Mesodermal cell (in vitro differentiated cells): ENCODE measurements around the gene SCGB3A1.
A peak's percentile ranks its signal among the peaks of the same experiment; 100 is the strongest.

ENCODE experiments used
- H3K27ac ChIP-seq: 2 replicates; pipeline ENCODE4 v1.7.0; 2013; ENCODE audit warnings: mild to moderate bottlenecking, low read depth, low read length, moderate library complexity; ENCODE audit not compliant: severe bottlenecking
- H3K36me3 ChIP-seq: 2 replicates; pipeline ENCODE4 v1.7.1; 2013; ENCODE audit warnings: mild to moderate bottlenecking, low read length, moderate library complexity; ENCODE audit not compliant: control insufficient read depth, insufficient read depth
- H3K4me1 ChIP-seq: one replicate; pipeline ENCODE4 v1.7.1; 2013; ENCODE audit warnings: mild to moderate bottlenecking, low read length; ENCODE audit not compliant: insufficient read depth, control insufficient read depth, poor library complexity, severe bottlenecking
- H3K4me3 ChIP-seq: 2 replicates; pipeline ENCODE4 v1.7.0; 2013; ENCODE audit warnings: low read length, control low read depth, mild to moderate bottlenecking; ENCODE audit not compliant: insufficient read depth, poor library complexity, severe bottlenecking; ENCODE audit errors: extremely low read depth
- H3K9me3 ChIP-seq: 2 replicates; pipeline ENCODE4 v1.7.1; 2013; ENCODE audit warnings: mild to moderate bottlenecking, low read length, moderate library complexity; ENCODE audit not compliant: control insufficient read depth
- WGBS, 2 experiments: methylation state at CpG; one replicate each; pipeline ENCODE4 v1.1.5; 2013; ENCODE audit warnings: missing lambda C conversion rate in 2 of 2; ENCODE audit not compliant: insufficient coverage in 2 of 2; 5-methylcytosine and 5-hydroxymethylcytosine counted together

SCGB3A1 gene

GRCh38 chr5:180624587-180624986 lies 33.3 kb upstream of the SCGB3A1 start:
- H3K4me3 ChIP-seq = no peak overlapping the region
- H3K36me3 ChIP-seq = no peaks in the 10 kb centered on the region
- H3K4me1 ChIP-seq = no peaks in the 10 kb centered on the region
- no peak overlapping the region for H3K27ac ChIP-seq
- H3K9me3 ChIP-seq = no peaks in the 10 kb centered on the region
- WGBS, 2 experiments = 82 to 92% methylated on average over 3 to 4 of the region's 5 CpGs

GRCh38 chr5:180623844-180624243 lies 32.5 kb upstream of the SCGB3A1 start:
- 93 to 97% methylated on average over 11 of the region's 15 CpGs for WGBS, 2 experiments
- Histone ChIP-seq H3K4me3 (no peak overlapping the region), H3K4me1 (no peaks in the 10 kb centered on the region), H3K27ac (no peak overlapping the region), H3K36me3 (no peaks in the 10 kb centered on the region), H3K9me3 (no peaks in the 10 kb centered on the region)

- Histone ChIP-seq H3K36me3 (no peaks in the 10 kb centered on the region), H3K27ac (no peak overlapping the region), H3K4me1 (no peaks in the 10 kb centered on the region), H3K9me3 (no peaks in the 10 kb centered on the region), H3K4me3 (no peak overlapping the region)
- WGBS, 2 experiments = 92 to 95% methylated on average over 10 of the region's 10 CpGs
Measured at GRCh38 chr5:180623411-180623834, 32.1 kb upstream of the SCGB3A1 start.

- Histone ChIP-seq H3K4me1 (no peaks in the 10 kb centered on the region), H3K36me3 (no peaks in the 10 kb centered on the region), H3K27ac (no peak overlapping the region), H3K4me3 (no peak overlapping the region), H3K9me3 (no peaks in the 10 kb centered on the region)
- WGBS, 2 experiments = 95 to 96% methylated on average over 3 to 4 of the region's 6 CpGs
Measured at GRCh38 chr5:180622910-180623309, 31.6 kb upstream of the SCGB3A1 start.

GRCh38 chr5:180621311-180621710 lies 30.0 kb upstream of the SCGB3A1 start:
- 88 to 96% methylated on average over 32 of the region's 32 CpGs for WGBS, 2 experiments
- Histone ChIP-seq H3K4me3 (no peak overlapping the region), H3K27ac (no peak overlapping the region), H3K36me3 (peaks cover 4% of the 10 kb centered on the region), H3K4me1 (no peaks in the 10 kb centered on the region), H3K9me3 (no peaks in the 10 kb centered on the region)

GRCh38 chr5:180620014-180620413 lies 28.7 kb upstream of the SCGB3A1 start:
- H3K36me3 ChIP-seq = peaks cover 6% of the 10 kb centered on the region
- WGBS, 2 experiments = 93 to 96% methylated on average over 12 to 14 of the region's 14 CpGs
- H3K9me3 ChIP-seq = no peaks in the 10 kb centered on the region
- H3K27ac ChIP-seq = no peak overlapping the region
- H3K4me1 ChIP-seq = no peaks in the 10 kb centered on the region
- no peak overlapping the region for H3K4me3 ChIP-seq

- 85 to 88% methylated on average over 22 of the region's 22 CpGs for WGBS, 2 experiments
- Histone ChIP-seq H3K9me3 (no peaks in the 10 kb centered on the region), H3K36me3 (peaks cover 6% of the 10 kb centered on the region), H3K4me1 (no peaks in the 10 kb centered on the region), H3K27ac (no peak overlapping the region), H3K4me3 (no peak overlapping the region)
Measured at GRCh38 chr5:180619563-180619915, 28.2 kb upstream of the SCGB3A1 start.

- WGBS, 2 experiments = 4 to 11% methylated on average over 38 to 54 of the region's 90 CpGs
- H3K4me1 ChIP-seq = no peaks in the 10 kb centered on the region
- no peak overlapping the region for H3K27ac ChIP-seq
- H3K9me3 ChIP-seq = no peaks in the 10 kb centered on the region
- peak overlapping the region; percentile 46 for H3K4me3 ChIP-seq
- peaks cover 6% of the 10 kb centered on the region for H3K36me3 ChIP-seq
Measured at GRCh38 chr5:180618829-180619562, 27.7 kb upstream of the SCGB3A1 start.

GRCh38 chr5:180618487-180618828 lies 27.2 kb upstream of the SCGB3A1 start:
- no peaks in the 10 kb centered on the region for H3K9me3 ChIP-seq
- H3K4me1 ChIP-seq = no peaks in the 10 kb centered on the region
- H3K36me3 ChIP-seq = peaks cover 6% of the 10 kb centered on the region
- no peak overlapping the region for H3K27ac ChIP-seq
- peak overlapping the region; percentile 46 for H3K4me3 ChIP-seq
- 16 to 24% methylated on average over 14 of the region's 15 CpGs for WGBS, 2 experiments

- no peak overlapping the region for H3K4me3 ChIP-seq
- peaks cover 6% of the 10 kb centered on the region for H3K36me3 ChIP-seq
- no peaks in the 10 kb centered on the region for H3K4me1 ChIP-seq
- H3K27ac ChIP-seq = no peak overlapping the region
- WGBS, 2 experiments = 85 to 89% methylated on average over 10 to 11 of the region's 11 CpGs
- H3K9me3 ChIP-seq = no peaks in the 10 kb centered on the region
Measured at GRCh38 chr5:180613814-180614188, 22.5 kb upstream of the SCGB3A1 start.

- no peak overlapping the region for H3K27ac ChIP-seq
- peaks cover 6% of the 10 kb centered on the region for H3K36me3 ChIP-seq
- peaks cover 1% of the 10 kb centered on the region for H3K4me1 ChIP-seq
- WGBS, 2 experiments = 92 to 94% methylated on average over 13 to 16 of the region's 19 CpGs
- H3K4me3 ChIP-seq = no peak overlapping the region
- no peaks in the 10 kb centered on the region for H3K9me3 ChIP-seq
Measured at GRCh38 chr5:180613188-180613813, 22.0 kb upstream of the SCGB3A1 start.
